Neural cell (in vitro differentiated cells): ENCODE data around the gene SAMD4B.

Experiments used
- TAF1 ChIP-seq: IDR thresholded peaks from 2 replicates; pipeline ENCODE4 v1.6.1; 2012; ENCODE audit warnings: low read depth
- TF ChIP-seq, protein P1 (sequence below): fragments of 450-650 bp; IDR thresholded peaks from 2 replicates; pipeline ENCODE4 v1.5.1; 2014; ENCODE audit warnings: antibody characterized with exemption, mild to moderate bottlenecking, moderate library complexity; ENCODE audit not compliant: poor library complexity, severe bottlenecking
- TF ChIP-seq, protein P2 (sequence below): IDR thresholded peaks from 2 replicates; pipeline ENCODE4 v1.6.1; 2012; ENCODE audit warnings: borderline replicate concordance

DNA sequence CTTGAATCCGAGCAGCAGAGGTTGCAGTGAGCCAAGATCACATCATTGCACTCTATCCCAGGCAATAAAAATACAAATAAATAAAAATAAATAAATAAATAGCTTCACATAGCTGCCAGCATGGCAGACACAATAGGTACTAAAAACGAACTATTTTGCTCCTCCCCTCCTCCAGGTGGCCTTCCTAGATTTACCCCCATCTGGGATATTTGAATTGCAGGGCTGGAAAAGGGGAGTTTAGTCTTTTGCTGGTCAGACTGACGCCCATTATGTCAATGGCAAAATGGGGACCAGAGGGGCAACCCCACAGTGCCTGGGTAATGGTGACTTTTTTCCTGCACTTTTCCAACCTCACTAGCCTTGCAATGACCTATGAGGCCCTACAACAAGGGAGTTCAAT, 5.7 kb upstream of the SAMD4B start:
- TF ChIP-seq, protein P1, sequence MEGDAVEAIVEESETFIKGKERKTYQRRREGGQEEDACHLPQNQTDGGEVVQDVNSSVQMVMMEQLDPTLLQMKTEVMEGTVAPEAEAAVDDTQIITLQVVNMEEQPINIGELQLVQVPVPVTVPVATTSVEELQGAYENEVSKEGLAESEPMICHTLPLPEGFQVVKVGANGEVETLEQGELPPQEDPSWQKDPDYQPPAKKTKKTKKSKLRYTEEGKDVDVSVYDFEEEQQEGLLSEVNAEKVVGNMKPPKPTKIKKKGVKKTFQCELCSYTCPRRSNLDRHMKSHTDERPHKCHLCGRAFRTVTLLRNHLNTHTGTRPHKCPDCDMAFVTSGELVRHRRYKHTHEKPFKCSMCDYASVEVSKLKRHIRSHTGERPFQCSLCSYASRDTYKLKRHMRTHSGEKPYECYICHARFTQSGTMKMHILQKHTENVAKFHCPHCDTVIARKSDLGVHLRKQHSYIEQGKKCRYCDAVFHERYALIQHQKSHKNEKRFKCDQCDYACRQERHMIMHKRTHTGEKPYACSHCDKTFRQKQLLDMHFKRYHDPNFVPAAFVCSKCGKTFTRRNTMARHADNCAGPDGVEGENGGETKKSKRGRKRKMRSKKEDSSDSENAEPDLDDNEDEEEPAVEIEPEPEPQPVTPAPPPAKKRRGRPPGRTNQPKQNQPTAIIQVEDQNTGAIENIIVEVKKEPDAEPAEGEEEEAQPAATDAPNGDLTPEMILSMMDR: no peak
- TF ChIP-seq, protein P2, sequence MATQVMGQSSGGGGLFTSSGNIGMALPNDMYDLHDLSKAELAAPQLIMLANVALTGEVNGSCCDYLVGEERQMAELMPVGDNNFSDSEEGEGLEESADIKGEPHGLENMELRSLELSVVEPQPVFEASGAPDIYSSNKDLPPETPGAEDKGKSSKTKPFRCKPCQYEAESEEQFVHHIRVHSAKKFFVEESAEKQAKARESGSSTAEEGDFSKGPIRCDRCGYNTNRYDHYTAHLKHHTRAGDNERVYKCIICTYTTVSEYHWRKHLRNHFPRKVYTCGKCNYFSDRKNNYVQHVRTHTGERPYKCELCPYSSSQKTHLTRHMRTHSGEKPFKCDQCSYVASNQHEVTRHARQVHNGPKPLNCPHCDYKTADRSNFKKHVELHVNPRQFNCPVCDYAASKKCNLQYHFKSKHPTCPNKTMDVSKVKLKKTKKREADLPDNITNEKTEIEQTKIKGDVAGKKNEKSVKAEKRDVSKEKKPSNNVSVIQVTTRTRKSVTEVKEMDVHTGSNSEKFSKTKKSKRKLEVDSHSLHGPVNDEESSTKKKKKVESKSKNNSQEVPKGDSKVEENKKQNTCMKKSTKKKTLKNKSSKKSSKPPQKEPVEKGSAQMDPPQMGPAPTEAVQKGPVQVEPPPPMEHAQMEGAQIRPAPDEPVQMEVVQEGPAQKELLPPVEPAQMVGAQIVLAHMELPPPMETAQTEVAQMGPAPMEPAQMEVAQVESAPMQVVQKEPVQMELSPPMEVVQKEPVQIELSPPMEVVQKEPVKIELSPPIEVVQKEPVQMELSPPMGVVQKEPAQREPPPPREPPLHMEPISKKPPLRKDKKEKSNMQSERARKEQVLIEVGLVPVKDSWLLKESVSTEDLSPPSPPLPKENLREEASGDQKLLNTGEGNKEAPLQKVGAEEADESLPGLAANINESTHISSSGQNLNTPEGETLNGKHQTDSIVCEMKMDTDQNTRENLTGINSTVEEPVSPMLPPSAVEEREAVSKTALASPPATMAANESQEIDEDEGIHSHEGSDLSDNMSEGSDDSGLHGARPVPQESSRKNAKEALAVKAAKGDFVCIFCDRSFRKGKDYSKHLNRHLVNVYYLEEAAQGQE: no peak
- no peak for TF ChIP-seq TAF1
